HTERT RPE-1 (cell line): ENCODE data around the gene LRRC36.

Source experiments
- in situ Hi-C: fragments of 300-500 bp; cut with MboI; formaldehyde crosslinking; loops from 4 replicates; pipeline ENCODE4 v1.14.3; 2020; ENCODE audit warnings: low sequenced_read_pairs

Gene LRRC36, protein sequence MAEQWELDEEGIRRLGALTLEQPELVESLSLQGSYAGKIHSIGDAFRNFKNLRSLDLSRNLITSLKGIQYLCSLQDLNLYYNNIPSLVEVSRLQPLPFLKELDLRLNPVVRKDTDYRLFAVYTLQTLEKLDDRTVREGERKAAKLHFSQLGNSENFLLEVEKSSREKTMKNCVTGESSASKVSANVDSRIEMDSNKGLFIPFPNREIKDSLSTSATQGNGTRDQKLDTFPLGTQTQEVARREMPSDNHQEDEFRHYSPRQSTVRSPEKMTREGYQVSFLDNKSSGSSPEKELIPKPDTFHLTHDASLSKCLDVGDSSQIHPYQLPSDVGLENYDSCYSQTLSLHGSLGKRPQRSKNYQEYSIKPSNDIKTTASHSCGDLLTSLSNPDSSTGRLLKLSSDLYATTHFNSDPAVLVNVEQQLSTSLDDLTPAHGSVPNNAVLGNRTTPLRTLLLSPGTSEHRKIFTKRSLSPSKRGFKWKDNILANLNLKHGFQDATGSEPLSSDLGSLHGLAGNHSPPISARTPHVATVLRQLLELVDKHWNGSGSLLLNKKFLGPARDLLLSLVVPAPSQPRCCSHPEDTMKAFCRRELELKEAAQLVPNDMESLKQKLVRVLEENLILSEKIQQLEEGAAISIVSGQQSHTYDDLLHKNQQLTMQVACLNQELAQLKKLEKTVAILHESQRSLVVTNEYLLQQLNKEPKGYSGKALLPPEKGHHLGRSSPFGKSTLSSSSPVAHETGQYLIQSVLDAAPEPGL

GRCh38 chr16:67326472-67327309 is at the start of gene LRRC36, which contains the start of gene KCTD19:
Gene LRRC36, plus strand, starts transcription at chr16:67326815. Its CDS starts 48 bp downstream, at chr16:67326863.
Gene KCTD19, minus strand, starts transcription at chr16:67326741. Its CDS starts 34 bp downstream, at chr16:67326707.
- in situ Hi-C loops: no loop called here

DNA sequence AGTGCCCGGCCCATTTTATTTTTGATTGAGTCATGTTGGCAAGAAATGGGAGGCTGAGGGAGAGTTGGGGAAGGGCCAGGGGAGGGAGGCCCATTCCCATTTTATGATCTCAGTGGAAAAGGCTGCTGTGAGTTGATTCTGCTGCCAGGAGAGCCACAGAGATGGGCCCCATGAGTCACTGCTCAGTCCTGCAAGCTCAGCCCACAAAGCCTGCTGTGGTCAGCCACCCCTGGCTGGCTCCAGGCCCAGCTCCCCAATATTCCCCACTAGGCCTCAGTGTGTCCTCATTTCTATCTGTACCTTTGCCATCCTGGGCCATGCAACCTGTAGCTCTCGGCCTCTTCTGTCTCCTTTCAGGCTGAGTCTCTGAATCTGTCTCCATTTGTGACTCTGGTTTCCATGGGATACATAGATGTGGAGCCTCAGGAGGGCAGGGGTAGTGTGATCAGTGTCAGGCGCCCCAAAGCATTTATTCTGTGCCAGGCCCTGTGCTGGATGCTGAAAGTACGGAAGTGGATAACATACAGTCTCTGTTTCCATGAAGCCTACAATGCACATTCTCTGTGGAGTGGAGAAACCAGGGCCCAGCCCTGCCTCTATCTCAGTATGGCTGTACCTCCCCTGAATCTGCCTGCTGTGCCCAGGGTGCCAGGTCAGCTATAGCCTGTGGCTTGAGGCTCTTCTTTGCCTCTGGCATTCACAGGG is 49.2 kb upstream of the LRRC36 start:
- in situ Hi-C loops: no loop called here

DNA sequence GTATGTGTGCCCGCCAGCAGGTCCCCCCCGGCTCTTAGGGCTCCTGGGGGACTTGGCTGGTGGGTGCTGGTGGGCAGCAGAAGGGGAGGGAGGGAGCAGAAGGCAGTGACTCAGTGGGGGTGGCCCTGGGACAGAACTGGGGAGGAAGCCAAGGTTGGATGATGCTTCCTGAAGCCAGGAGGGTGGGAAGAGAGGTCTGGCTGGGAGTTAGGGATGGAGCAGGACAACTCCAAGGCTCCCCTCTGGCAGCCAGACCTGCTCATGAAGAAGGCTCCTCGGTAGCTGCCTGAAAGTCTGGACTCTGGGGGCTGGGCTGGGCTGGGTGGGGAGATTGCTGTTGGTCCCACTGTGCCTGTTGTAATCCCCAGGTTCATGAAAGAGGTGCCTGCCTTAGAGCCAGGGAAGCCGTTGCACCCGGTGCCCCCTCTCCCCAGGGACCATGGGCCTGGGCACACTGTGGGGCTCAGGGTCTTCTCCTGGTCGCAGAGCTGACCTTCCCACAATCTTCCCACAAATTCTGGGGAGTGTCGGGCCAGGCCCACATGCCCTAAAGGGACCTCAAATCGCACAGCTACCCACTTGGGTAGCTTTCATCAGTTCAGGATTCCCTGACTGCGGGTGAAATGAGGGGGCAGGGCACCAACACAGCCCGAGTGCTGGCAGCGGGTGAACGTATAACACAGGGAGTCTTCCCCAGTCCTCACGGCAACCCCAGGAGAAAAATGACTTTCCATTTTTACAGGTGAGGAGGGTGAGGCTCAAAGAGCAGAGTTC is 48.4 kb upstream of the LRRC36 start:
- in situ Hi-C loops: no loop called here

GRCh38 chr16:67278773-67279295 is 47.8 kb upstream of the LRRC36 start:
- in situ Hi-C loops: no loop called here

- in situ Hi-C loops: no loop called here
Observed at GRCh38 chr16:67279296-67280089, 47.1 kb upstream of the LRRC36 start, which contains the start of gene PLEKHG4. Gene PLEKHG4, plus strand, starts transcription at chr16:67279532. Its CDS starts 513 bp downstream, at chr16:67280045.

DNA sequence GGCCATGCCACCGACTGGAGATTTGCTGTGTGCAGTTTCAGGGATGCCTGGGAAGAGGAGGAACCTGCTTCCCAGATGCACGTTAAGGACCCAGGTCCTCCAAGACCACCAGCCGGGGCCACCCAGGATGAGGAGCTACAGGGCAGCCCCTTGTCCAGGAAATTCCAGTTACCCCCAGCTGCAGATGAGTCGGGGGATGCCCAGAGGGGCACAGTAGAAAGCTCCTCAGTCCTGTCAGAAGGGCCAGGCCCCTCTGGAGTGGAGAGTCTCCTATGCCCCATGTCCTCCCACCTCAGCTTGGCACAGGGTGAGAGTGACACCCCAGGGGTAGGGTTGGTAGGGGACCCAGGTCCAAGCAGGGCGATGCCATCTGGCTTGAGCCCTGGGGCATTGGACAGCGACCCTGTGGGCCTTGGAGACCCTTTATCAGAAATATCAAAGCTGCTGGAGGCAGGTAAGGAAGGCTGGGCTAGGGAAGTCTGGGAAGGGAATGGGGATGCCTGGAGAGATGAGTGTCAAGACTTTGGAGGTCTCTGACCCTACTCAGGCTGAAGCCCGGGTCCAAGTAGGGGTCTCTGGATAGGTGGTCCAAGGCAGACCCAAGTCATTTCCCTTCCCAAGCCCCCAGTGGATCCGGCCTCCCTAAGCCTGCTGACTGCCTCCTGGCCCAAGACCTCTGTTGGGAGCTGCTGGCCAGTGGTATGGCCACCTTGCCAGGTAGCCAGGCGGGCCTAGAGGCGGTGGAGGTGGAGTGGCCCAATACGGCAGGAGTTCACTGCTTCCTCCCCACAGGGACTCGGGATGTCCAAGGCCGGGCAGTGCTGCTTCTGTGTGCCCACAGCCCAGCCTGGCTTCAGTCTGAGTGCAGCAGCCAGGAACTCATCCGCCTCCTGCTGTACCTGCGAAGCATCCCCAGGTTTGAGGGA is 46.3 kb upstream of the LRRC36 start:
- in situ Hi-C loops: no loop called here

DNA sequence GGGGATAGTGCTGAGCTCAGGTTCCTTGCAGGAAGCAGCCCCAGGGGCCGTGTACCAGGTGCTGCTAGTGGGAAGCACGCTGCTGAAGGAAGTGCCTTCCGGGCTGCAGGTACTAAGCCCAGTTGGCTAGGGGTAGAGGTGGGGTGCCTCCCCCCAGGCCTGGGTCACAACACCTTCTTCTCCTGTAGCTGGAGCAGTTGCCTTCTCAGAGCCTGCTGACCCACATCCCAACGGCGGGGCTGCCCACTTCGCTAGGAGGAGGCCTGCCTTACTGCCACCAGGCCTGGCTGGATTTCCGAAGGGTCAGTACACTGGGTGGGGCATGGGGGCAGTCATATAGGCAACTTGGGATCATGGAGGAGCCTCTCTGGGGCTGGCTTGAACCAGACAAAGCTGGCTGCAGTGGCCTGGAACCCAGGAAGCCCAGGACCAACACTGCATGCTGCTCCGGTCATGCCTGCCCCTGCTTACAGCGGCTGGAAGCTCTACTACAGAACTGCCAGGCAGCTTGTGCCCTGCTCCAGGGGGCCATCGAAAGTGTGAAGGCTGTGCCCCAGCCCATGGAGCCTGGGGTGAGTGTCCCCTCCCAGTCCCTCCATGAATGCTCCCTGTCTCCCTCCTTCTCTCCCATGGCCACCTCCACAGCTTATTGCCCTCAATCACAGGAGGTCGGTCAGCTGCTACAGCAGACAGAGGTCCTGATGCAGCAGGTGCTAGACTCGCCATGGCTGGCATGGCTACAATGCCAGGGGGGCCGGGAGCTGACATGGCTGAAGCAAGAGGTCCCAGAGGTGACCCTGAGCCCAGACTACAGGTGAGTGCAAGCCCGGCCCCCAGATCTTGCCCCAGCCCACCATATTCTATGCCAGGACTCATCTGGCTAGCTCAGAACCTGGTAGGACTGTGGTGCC is 44.8 kb upstream of the LRRC36 start:
- in situ Hi-C loops: no loop called here

GRCh38 chr16:67282447-67282805 is 44.2 kb upstream of the LRRC36 start:
- in situ Hi-C loops: no loop called here

DNA sequence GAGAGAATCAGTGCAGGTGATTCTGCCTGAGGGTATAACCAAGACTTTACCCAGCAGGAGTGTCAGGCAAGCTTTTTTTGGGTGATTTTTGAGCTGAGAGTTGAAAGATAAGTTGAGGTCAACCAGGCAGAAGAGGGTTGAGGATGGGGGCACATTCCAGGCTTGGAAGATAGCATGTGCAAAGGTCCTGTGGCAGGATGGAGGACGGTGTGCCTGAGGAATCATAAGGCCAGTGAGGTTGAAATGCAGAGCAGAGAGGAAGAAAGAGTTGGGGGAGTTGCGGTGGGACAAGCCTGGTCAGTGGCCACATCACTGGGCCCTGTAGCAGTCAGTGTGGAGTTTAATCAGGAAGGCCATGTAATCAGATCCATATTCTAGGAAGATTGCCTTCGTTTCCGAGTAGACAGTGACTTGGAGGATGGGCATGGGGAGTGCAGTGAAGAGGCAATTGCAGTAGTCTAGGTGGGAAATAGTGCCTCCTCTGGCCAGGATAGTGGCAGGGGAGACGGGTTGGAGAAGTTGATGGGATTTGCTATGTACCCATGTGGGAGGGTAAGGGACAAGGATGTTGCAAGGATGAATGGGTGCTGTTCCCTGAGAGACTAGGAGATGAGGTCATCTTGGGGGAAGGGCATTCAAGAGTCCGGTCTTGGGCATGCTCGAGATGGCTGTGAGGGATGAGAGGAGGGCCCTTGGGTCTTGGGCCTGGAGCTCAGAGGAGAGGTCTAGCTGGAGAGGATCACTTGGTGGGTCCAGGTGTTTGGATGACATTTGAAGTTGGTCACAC is 43.4 kb upstream of the LRRC36 start:
- in situ Hi-C loops: no loop called here

DNA sequence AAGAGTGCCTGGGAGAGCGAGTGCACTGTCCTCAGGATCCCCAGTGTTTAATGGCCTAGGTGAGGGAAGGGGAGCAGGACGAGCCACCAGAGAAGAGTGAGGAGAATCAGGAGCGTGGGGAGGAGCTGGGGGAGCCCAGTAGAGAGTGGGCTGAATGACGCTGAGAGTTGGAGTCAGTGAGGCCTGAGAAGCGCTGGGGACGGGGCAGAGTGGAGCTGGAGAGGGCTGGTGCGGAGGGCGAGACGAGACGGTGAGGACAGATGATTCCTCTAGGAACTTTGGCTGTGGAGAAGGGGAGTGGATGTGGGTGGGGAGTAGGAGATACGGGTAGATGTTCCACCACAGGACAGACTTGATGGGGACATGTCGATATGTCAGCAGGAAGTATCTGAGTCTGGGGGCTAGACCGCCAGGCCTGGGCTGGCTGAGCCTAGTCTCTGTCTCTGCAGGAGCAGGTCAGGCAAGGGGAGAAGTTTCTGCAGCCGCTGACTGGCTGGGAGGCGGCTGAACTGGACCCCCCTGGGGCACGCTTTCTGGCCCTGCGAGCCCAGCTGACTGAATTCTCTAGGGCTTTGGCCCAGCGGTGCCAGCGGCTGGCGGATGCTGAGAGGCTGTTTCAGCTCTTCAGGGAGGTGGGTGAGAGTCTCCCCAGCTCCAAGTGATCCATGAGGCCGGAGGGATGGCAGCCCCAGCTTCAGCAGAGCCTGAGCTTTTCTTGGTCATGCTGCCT is 42.6 kb upstream of the LRRC36 start:
- in situ Hi-C loops: no loop called here

DNA sequence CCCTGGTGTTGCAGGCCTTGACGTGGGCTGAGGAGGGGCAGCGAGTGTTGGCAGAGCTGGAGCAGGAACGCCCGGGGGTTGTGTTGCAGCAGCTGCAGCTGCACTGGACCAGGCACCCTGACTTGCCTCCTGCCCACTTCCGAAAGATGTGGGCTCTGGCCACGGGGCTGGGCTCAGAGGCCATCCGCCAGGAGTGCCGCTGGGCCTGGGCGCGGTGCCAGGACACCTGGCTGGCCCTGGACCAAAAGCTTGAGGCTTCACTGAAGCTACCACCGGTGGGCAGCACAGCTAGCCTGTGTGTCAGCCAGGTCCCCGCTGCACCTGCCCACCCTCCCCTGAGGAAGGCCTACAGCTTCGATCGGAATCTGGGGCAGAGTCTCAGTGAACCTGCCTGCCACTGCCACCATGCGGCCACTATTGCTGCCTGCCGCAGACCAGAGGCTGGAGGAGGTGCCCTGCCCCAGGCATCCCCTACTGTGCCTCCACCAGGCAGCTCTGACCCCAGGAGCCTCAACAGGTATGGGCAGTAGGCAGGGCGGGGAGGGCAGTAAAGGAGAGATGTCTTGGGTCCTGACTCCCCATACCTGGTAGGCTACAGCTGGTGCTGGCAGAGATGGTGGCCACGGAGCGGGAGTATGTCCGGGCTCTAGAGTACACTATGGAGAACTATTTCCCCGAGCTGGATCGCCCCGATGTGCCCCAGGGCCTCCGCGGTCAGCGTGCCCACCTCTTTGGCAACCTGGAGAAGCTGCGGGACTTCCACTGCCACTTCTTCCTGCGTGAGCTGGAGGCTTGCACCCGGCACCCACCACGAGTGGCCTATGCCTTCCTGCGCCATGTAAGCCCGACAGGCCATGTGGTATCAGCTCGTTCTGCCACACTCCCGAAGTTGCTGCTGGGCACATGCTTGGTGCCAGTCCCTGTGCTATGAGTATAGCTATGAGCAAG is 41.6 kb upstream of the LRRC36 start:
- in situ Hi-C loops: no loop called here

GRCh38 chr16:67286441-67287235 is 40.0 kb upstream of the LRRC36 start:
- in situ Hi-C loops: no loop called here

DNA sequence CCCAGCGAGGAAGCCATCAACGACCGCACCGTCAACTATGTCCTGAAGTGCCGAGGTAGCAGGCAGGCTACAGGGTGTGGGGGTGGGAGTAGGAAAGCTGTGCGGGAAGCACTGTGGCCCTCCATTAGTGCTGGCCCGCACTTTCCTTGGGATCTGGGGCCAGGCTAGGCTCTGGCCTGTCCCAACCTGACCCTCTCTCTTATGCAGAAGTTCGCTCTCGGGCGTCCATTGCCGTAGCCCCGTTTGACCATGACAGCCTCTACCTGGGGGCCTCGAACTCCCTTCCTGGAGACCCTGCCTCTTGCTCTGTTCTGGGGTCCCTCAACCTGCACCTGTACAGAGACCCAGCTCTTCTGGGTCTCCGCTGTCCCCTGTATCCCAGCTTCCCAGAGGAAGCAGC is 38.7 kb upstream of the LRRC36 start:
- in situ Hi-C loops: no loop called here
